GM23338 (cell line): Measurements from ENCODE around the gene GUCA1A.

ENCODE experiments used
- CREB1 ChIP-seq: fragments of 250-450 bp; sonication (Bioruptor Pico); IDR thresholded peaks from 2 replicates; pipeline ENCODE4 v1.5.0; 2020; ENCODE audit warnings: low read depth, mild to moderate bottlenecking, moderate library complexity
- CTCF ChIP-seq, 2 experiments: fragments of 200-600 bp in 1 of 2; sonication (generic) in 1 of 2; conservative IDR thresholded peaks; 2 replicates each; pipeline versions ENCODE4 v1.5.1 to v1.6.1; 2016 to 2017; ENCODE audit warnings: antibody characterized with exemption in 2 of 2, low read depth in 2 of 2, mild to moderate bottlenecking in 2 of 2, moderate library complexity in 1 of 2
- EZH2 ChIP-seq: fragments of 200-600 bp; sonication (generic); IDR thresholded peaks from one replicate; pipeline ENCODE4 v1.8.0; 2017; ENCODE audit warnings: antibody characterized with exemption, mild to moderate bottlenecking, low read depth; ENCODE audit not compliant: unreplicated experiment
- EZH2phosphoT487 ChIP-seq: fragments of 200-600 bp; sonication (generic); IDR thresholded peaks from one replicate; pipeline ENCODE4 v1.8.1; 2018; ENCODE audit warnings: antibody characterized with exemption; ENCODE audit not compliant: unreplicated experiment
- JUNB ChIP-seq: IDR thresholded peaks from one replicate; pipeline ENCODE4 v1.6.1; 2016; ENCODE audit warnings: antibody characterized with exemption; ENCODE audit not compliant: unreplicated experiment
- POLR2AphosphoS5 ChIP-seq: IDR thresholded peaks from 2 replicates; pipeline ENCODE4 v1.6.1; 2016; ENCODE audit warnings: antibody characterized with exemption, low read depth
- TF ChIP-seq, protein P1 (sequence below): IDR thresholded peaks from one replicate; pipeline ENCODE4 v1.6.1; 2018; ENCODE audit warnings: antibody characterized with exemption; ENCODE audit not compliant: unreplicated experiment
- TF ChIP-seq, protein P2 (sequence below): IDR thresholded peaks from 2 replicates; pipeline ENCODE4 v1.6.1; 2016; ENCODE audit warnings: antibody characterized with exemption

- TF ChIP-seq POLR2AphosphoS5: no peak
- no peak for TF ChIP-seq CTCF (conservative IDR thresholded peaks at IDR 0.05; ENCODE audit: low read depth in 2 of 2)
- no peak for TF ChIP-seq CREB1 (CRISPR knock-in tag)
- TF ChIP-seq EZH2phosphoT487: no peak
- no peak for TF ChIP-seq EZH2
- TF ChIP-seq, protein P1, sequence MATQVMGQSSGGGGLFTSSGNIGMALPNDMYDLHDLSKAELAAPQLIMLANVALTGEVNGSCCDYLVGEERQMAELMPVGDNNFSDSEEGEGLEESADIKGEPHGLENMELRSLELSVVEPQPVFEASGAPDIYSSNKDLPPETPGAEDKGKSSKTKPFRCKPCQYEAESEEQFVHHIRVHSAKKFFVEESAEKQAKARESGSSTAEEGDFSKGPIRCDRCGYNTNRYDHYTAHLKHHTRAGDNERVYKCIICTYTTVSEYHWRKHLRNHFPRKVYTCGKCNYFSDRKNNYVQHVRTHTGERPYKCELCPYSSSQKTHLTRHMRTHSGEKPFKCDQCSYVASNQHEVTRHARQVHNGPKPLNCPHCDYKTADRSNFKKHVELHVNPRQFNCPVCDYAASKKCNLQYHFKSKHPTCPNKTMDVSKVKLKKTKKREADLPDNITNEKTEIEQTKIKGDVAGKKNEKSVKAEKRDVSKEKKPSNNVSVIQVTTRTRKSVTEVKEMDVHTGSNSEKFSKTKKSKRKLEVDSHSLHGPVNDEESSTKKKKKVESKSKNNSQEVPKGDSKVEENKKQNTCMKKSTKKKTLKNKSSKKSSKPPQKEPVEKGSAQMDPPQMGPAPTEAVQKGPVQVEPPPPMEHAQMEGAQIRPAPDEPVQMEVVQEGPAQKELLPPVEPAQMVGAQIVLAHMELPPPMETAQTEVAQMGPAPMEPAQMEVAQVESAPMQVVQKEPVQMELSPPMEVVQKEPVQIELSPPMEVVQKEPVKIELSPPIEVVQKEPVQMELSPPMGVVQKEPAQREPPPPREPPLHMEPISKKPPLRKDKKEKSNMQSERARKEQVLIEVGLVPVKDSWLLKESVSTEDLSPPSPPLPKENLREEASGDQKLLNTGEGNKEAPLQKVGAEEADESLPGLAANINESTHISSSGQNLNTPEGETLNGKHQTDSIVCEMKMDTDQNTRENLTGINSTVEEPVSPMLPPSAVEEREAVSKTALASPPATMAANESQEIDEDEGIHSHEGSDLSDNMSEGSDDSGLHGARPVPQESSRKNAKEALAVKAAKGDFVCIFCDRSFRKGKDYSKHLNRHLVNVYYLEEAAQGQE: no peak
- TF ChIP-seq, protein P2, sequence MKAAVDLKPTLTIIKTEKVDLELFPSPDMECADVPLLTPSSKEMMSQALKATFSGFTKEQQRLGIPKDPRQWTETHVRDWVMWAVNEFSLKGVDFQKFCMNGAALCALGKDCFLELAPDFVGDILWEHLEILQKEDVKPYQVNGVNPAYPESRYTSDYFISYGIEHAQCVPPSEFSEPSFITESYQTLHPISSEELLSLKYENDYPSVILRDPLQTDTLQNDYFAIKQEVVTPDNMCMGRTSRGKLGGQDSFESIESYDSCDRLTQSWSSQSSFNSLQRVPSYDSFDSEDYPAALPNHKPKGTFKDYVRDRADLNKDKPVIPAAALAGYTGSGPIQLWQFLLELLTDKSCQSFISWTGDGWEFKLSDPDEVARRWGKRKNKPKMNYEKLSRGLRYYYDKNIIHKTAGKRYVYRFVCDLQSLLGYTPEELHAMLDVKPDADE: no peak
- TF ChIP-seq JUNB: no peak
Measured at GRCh38 chr6:42173101-42173500, at the start of gene GUCA1A.
